Dendritic cell treated with granulocyte-macrophage colony-stimulating factor and Interleukin-4, amounts not matched to agents 40 ng/mL and 50 ng/mL, for 4 days (primary cell): ENCODE data around the gene ARFRP1.

ENCODE experiments used
- H3K27ac Mint-ChIP-seq: one replicate; pipeline ENCODE4 v1.8.0; 2022; ENCODE audit warnings: mild to moderate bottlenecking, mixed read lengths
- H3K27me3 Mint-ChIP-seq: one replicate; pipeline ENCODE4 v1.8.0; 2022; ENCODE audit warnings: mild to moderate bottlenecking, mixed read lengths
- H3K36me3 Mint-ChIP-seq: one replicate; pipeline ENCODE4 v1.8.0; 2022; ENCODE audit warnings: low read depth, mixed read lengths
- H3K4me1 Mint-ChIP-seq: one replicate; pipeline ENCODE4 v1.8.0; 2022; ENCODE audit warnings: low read depth, mixed read lengths
- H3K4me3 Mint-ChIP-seq: one replicate; pipeline ENCODE4 v1.8.0; 2022; ENCODE audit warnings: mild to moderate bottlenecking, moderate library complexity, mixed read lengths
- H3K9me3 Mint-ChIP-seq: one replicate; pipeline ENCODE4 v1.8.0; 2022; ENCODE audit warnings: mixed read lengths
- intact Hi-C: fragments of 100-400 bp; cut with micrococcal nuclease; formaldehyde crosslinking; loops from one replicate; pipeline ENCODE4 v1.15.0; 2022

The ARFRP1 gene

GRCh38 chr20:63689046-63690002, 18.5 kb downstream of the ARFRP1 start:
- Mint-ChIP-seq H3K4me3 (no peak overlapping the region), H3K4me1 (peaks cover 70% of the 10 kb centered on the region), H3K36me3 (peaks cover 85% of the 10 kb centered on the region), H3K27me3 (no peaks in the 10 kb centered on the region), H3K27ac (peak overlapping the region; percentile 100), H3K9me3 (no peaks in the 10 kb centered on the region)
- intact Hi-C loops: no loop called here

- peak overlapping the region; percentile 30 for H3K4me3 Mint-ChIP-seq
- peaks cover 85% of the 10 kb centered on the region for H3K36me3 Mint-ChIP-seq
- peak overlapping the region; percentile 100 for H3K27ac Mint-ChIP-seq
- no peaks in the 10 kb centered on the region for H3K27me3 Mint-ChIP-seq
- no peaks in the 10 kb centered on the region for H3K9me3 Mint-ChIP-seq
- intact Hi-C loops: no loop called here
- H3K4me1 Mint-ChIP-seq: peaks cover 79% of the 10 kb centered on the region
Measured at GRCh38 chr20:63688228-63689045, 19.3 kb downstream of the ARFRP1 start.

GRCh38 chr20:63687419-63688178, 20.2 kb downstream of the ARFRP1 start:
- Mint-ChIP-seq H3K4me3 (no peak overlapping the region), H3K9me3 (no peaks in the 10 kb centered on the region), H3K36me3 (peaks cover 84% of the 10 kb centered on the region), H3K4me1 (peaks cover 86% of the 10 kb centered on the region), H3K27me3 (no peaks in the 10 kb centered on the region), H3K27ac (peak overlapping the region; percentile 100)
- intact Hi-C loops: loop anchor here (2.0 kb wide), 2 partner anchors 29 to 149 kb away; partner anchors contain the start of gene RTEL1

GRCh38 chr20:63686492-63687321, 21.1 kb downstream of the ARFRP1 start:
- Mint-ChIP-seq H3K36me3 (peaks cover 83% of the 10 kb centered on the region), H3K27ac (peak overlapping the region; percentile 100), H3K27me3 (no peaks in the 10 kb centered on the region), H3K9me3 (no peaks in the 10 kb centered on the region), H3K4me1 (peaks cover 83% of the 10 kb centered on the region), H3K4me3 (peak overlapping the region; percentile 58)
- intact Hi-C loops: loop anchor here (2.0 kb wide), 2 partner anchors 28 to 148 kb away; partner anchors contain the start of gene RTEL1

GRCh38 chr20:63686094-63686491, 21.7 kb downstream of the ARFRP1 start:
- H3K9me3 Mint-ChIP-seq: no peaks in the 10 kb centered on the region
- H3K27me3 Mint-ChIP-seq: no peaks in the 10 kb centered on the region
- H3K36me3 Mint-ChIP-seq: peaks cover 83% of the 10 kb centered on the region
- H3K27ac Mint-ChIP-seq: peak overlapping the region; percentile 100
- peaks cover 77% of the 10 kb centered on the region for H3K4me1 Mint-ChIP-seq
- peak overlapping the region; percentile 58 for H3K4me3 Mint-ChIP-seq
- intact Hi-C loops: loop anchor here (2.0 kb wide), 2 partner anchors 27 to 147 kb away; partner anchors contain the start of gene RTEL1

- intact Hi-C loops: loop anchor here (2.0 kb wide), 2 partner anchors 27 to 147 kb away; partner anchors contain the start of gene RTEL1
- Mint-ChIP-seq H3K27me3 (no peaks in the 10 kb centered on the region), H3K36me3 (peaks cover 83% of the 10 kb centered on the region), H3K4me3 (peak overlapping the region; percentile 55), H3K4me1 (peaks cover 73% of the 10 kb centered on the region), H3K9me3 (no peaks in the 10 kb centered on the region), H3K27ac (peak overlapping the region; percentile 100)
Measured at GRCh38 chr20:63685269-63686026, 22.3 kb downstream of the ARFRP1 start.

GRCh38 chr20:63682384-63683139, 25.2 kb downstream of the ARFRP1 start:
- Mint-ChIP-seq H3K9me3 (no peaks in the 10 kb centered on the region), H3K36me3 (peaks cover 87% of the 10 kb centered on the region), H3K27me3 (no peaks in the 10 kb centered on the region), H3K4me1 (peaks cover 55% of the 10 kb centered on the region), H3K4me3 (no peak overlapping the region), H3K27ac (peak overlapping the region; percentile 75)
- intact Hi-C loops: no loop called here

- Mint-ChIP-seq H3K4me3 (no peak overlapping the region), H3K4me1 (peaks cover 47% of the 10 kb centered on the region), H3K27me3 (no peaks in the 10 kb centered on the region), H3K27ac (peak overlapping the region; percentile 75), H3K36me3 (peaks cover 96% of the 10 kb centered on the region), H3K9me3 (no peaks in the 10 kb centered on the region)
- intact Hi-C loops: no loop called here
Measured at GRCh38 chr20:63681609-63682142, 26.1 kb downstream of the ARFRP1 start.

- intact Hi-C loops: no loop called here
- H3K36me3 Mint-ChIP-seq: peaks cover 97% of the 10 kb centered on the region
- no peak overlapping the region for H3K27ac Mint-ChIP-seq
- H3K9me3 Mint-ChIP-seq: no peaks in the 10 kb centered on the region
- no peak overlapping the region for H3K4me3 Mint-ChIP-seq
- no peaks in the 10 kb centered on the region for H3K27me3 Mint-ChIP-seq
- H3K4me1 Mint-ChIP-seq: peaks cover 40% of the 10 kb centered on the region
Measured at GRCh38 chr20:63680857-63681608, 26.7 kb downstream of the ARFRP1 start.

GRCh38 chr20:63680427-63680826, 27.3 kb downstream of the ARFRP1 start:
- peaks cover 97% of the 10 kb centered on the region for H3K36me3 Mint-ChIP-seq
- intact Hi-C loops: no loop called here
- no peak overlapping the region for H3K4me3 Mint-ChIP-seq
- H3K9me3 Mint-ChIP-seq: no peaks in the 10 kb centered on the region
- peaks cover 34% of the 10 kb centered on the region for H3K4me1 Mint-ChIP-seq
- H3K27ac Mint-ChIP-seq: no peak overlapping the region
- no peaks in the 10 kb centered on the region for H3K27me3 Mint-ChIP-seq

- intact Hi-C loops: no loop called here
- Mint-ChIP-seq H3K27ac (peak overlapping the region; percentile 12), H3K36me3 (peaks cover 97% of the 10 kb centered on the region), H3K27me3 (no peaks in the 10 kb centered on the region), H3K4me1 (peaks cover 28% of the 10 kb centered on the region), H3K4me3 (no peak overlapping the region), H3K9me3 (no peaks in the 10 kb centered on the region)
Measured at GRCh38 chr20:63679799-63680305, 27.9 kb downstream of the ARFRP1 start.
